ENCODE measurements around the gene DRC1. TPM values are rescaled to one million over a fixed set of nuclear protein-coding genes. Genes with fewer than 3 reads are reported as not detected.

The DRC1 gene
- total RNA-seq, 1 experiment from 2014 or later: not detected

- Histone ChIP-seq H3K79me2 (ENCODE audit: insufficient read depth, low read length) (no peaks in the 10 kb centered on the region), H3K9me3 (ENCODE audit: control insufficient read depth in 1 of 2, insufficient read depth in 1 of 2, low read depth in 1 of 2, low read length in 2 of 2) (no peaks in the 10 kb centered on the region), H4K20me1 (ENCODE audit: insufficient read depth) (no peaks in the 10 kb centered on the region), H3K36me3 (ENCODE audit: control insufficient read depth in 1 of 2, insufficient read depth in 2 of 2, low read length in 2 of 2) (no peaks in the 10 kb centered on the region), H3K27ac (ENCODE audit: low read depth, low read length) (no peak overlapping the region), H3K4me1 (ENCODE audit: control insufficient read depth in 1 of 2, insufficient read depth in 2 of 2, low read length in 2 of 2) (no peaks in the 10 kb centered on the region), H3K4me3 (replicated peaks in 1 of 2; ENCODE audit: low read depth in 1 of 2, low read length in 2 of 2) (no peak overlapping the region), H3K27me3 (ENCODE audit: insufficient read depth, low read length) (0 out of 2 replicates have a peak, but pooled peaks cover 4% of the 10 kb centered on the region), H3K9ac (ENCODE audit: low read length) (no peak overlapping the region), H2AFZ (ENCODE audit: low read depth, low read length, poor library complexity, severe bottlenecking) (no peak overlapping the region), H3K9me2 (ENCODE audit: insufficient read depth) (no peaks in the 10 kb centered on the region), H3K4me2 (ENCODE audit: low read length) (no peak overlapping the region)
- POLR2A ChIA-PET: no interaction called here
- no peak for TF ChIP-seq FOSL1 (IDR thresholded peaks at IDR 0.05; ENCODE audit: low read depth)
- TF ChIP-seq POLR2AphosphoS5 (IDR thresholded peaks at IDR 0.05; ENCODE audit: low read depth, low read length): no peak
- TF ChIP-seq EZH2 (IDR thresholded peaks at IDR 0.05): no peak
- no peak for TF ChIP-seq CTCF (IDR thresholded peaks at IDR 0.05 in 2 of 3, conservative IDR thresholded peaks at IDR 0.05 in 1 of 3; ENCODE audit: borderline replicate concordance in 1 of 3, insufficient read depth in 1 of 3, low read depth in 2 of 3, low read length in 2 of 3)
- no peak for TF ChIP-seq ZFX (IDR thresholded peaks at IDR 0.05)
- TF ChIP-seq EGR1 (IDR thresholded peaks at IDR 0.05; ENCODE audit: low read depth): no peak
- no peak for TF ChIP-seq ATF3 (IDR thresholded peaks at IDR 0.05)
- no peak for TF ChIP-seq JUND (IDR thresholded peaks at IDR 0.05)
- TF ChIP-seq SRF (IDR thresholded peaks at IDR 0.05; ENCODE audit: low read depth): no peak
- TF ChIP-seq MAX (IDR thresholded peaks at IDR 0.05): no peak
- no peak for TF ChIP-seq REST (IDR thresholded peaks at IDR 0.05; ENCODE audit: low read depth)
- TF ChIP-seq EZH2phosphoT487 (IDR thresholded peaks at IDR 0.05; ENCODE audit: borderline replicate concordance): no peak
- TF ChIP-seq SIN3A (IDR thresholded peaks at IDR 0.05; ENCODE audit: low read depth): no peak
- no peak for TF ChIP-seq RAD21 (IDR thresholded peaks at IDR 0.05; ENCODE audit: low read depth)
- no peak for TF ChIP-seq ZBTB33 (IDR thresholded peaks at IDR 0.05; ENCODE audit: extremely low read depth, insufficient replicate concordance, low read length)
- no peak for TF ChIP-seq ELF1 (IDR thresholded peaks at IDR 0.05; ENCODE audit: borderline replicate concordance, low read depth)
- TF ChIP-seq POLR2A (IDR thresholded peaks at IDR 0.05; ENCODE audit: borderline replicate concordance, extremely low read depth, insufficient read depth, insufficient read length): no peak
- intact Hi-C loops (cut with micrococcal nuclease): no loop called here
- CTCF ChIA-PET: no interaction called here
- DNase-seq (ENCODE audit: low read depth, low spot score) (no peak), ATAC-seq (peak; percentile 33; the same call in 1 of the 2 replicates)
- no TSS peak for BruUV-seq (replicated peaks)
- RAD21 ChIA-PET (ENCODE audit: low non-redundant PET in 1 of 2, low total read pairs in 2 of 2, uncharacterized antibody in 2 of 2, unreplicated experiment in 2 of 2): no interaction called here
Measured at GRCh38 chr2:26488463-26489212, 86.9 kb downstream of the DRC1 start.
